Measurements from ENCODE around the gene ENTPD2.

ENTPD2 gene

DNA sequence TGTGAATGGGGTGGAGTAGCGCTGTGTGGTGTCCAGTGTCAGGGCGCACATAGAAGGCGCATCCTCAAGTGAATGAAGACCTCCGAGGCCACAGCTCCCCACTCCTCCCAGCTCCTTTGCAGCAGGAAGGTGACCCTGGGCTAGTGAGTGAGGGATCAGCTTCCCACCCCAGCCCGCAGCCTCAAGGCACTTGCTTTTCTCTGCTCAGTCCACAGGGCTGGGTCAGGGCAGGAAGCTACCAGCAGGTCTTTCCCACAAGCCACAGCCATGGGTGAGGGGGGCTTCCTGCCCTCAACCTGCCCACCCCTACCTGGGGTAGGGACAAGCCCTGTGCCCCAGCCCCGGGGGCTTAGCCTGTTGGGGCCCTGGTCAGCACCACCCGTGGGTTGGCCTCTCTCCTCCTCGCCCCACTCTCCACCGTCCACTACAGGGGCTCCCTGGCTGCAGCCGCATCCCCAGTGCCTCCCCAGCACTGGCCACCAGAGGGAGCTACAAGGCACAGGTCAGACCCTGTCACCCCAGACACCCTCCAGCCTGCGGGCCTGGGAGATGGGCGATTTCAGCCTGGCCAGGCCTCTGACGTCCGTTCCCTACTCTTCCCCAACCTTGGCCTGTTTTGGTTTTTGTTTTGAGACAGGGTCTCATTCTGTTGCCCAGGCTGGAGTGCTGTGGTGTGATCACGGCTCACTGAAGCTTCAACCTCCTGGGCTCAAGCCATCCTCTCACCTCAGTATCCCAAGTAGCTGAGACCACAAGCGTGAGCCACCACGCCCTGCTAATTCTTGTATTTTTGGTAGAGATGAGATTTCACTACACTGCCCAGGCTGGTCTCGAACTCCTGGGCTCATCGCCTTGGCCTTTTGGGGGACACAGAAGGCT, 24.6 kb downstream of the ENTPD2 start:
- peak; percentile 77 to 80 for DNase-seq

DNA sequence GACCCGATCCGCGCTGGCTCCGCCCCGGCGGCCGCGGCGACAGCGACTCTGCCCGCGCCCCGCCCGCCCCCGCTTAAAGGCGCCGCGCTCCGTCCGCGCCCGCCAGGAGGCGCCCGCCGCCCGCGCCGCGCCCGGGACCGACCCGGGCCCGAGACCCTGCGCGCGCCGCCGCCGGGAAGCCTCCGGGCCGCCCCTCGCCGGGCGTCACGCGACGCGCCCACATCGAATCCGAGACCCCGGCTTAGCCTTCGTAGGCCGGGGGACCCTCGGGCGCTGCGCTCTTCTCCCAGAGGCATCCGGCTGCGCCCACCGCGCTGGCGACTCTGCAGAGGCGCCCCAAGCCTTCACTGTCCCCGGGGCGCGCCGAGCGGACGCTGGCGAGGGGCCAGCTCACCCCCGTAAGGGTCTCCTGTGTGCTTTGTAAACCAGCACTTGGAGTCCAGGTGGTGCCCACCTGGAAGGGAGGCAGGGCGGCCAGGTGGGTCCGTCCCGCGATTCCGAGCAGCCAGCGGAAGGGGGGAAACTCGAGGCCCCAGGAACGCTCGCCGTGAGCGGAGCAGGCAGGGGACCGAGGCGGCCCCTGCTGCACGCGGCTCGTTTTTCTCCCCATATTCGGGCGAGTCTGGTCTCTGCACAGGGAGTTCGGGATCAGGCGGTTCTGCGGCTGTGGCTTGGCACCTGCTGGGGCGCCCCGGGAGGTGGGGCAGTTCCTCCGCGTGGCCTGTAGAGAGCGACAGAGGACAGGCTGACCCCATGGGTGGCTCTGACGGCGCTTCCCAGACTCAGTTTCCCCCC, 25.4 kb downstream of the ENTPD2 start:
- DNase-seq: peak; percentile 41 to 78

DNA sequence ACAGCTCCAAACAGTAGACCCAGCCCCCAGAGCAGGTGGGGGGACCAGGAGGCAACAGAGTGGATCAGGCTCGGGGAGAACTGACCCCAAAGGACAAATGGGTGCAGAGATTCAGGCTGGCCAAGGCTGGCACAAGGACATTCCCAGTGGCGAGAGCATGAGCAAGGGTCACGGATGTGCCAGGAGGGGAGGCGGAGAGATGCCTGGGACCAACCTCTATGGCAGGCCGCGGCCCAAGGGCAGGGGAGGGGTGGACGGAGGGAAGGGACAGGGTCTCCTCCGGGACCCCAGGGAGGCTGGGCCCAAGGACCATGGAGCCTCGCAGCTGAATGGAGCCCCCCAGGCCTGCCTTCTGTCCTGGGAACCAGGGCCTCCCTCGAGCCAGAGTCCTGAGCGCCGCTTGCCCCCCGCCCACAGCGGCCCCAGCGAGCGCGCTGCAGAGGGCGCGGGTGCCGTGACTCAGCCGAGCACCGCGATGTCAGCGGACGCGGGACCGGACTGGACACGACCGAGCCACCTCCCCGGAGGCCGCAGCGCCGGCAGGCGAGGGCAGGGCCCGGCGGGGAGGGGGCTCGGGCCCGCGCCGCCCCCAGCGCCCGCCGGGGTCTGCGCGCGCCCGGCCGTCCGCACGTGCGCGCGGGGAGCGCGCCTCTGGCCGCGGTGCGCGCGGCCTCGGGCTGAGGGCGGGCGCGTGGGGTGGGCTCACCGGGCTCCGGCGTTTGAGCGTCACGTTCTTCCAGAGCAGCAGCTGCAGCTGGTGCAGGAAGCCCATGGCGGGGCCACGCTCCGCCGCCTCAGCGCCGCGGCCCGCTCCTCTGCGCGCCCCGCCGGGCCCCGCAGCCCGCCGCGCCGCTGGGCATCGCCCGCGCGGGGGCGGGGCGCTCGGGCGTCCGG, 26.2 kb downstream of the ENTPD2 start, which contains the start of gene ABCA2:
Gene ABCA2 (minus strand): TSS at position 869 of the 894 bp plus-strand sequence. CDS start 97 bp downstream, at position 772.
- peak in 1 of 2 donors; percentile 38 for DNase-seq

DNA sequence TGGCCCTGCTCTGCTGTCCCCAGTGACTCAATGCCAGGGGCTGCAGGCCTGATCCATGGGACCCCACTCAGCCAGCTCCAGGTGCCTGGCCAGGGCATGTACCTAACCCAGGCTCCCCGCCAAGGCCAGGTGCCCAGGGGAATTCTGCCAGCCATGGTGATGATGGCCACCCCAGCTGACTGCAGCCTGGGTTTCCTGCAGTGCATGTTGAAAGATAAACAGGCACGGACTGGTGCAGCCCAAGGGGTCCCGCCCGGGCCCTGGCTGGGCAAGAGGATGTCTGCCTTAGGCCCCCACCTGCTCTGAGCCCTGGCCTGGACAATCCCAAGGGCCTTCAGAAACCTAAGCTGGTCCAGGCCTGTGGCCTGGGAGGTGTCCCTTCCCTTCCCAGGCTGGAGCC, 27.0 kb downstream of the ENTPD2 start:
- DNase-seq: no peak

DNA sequence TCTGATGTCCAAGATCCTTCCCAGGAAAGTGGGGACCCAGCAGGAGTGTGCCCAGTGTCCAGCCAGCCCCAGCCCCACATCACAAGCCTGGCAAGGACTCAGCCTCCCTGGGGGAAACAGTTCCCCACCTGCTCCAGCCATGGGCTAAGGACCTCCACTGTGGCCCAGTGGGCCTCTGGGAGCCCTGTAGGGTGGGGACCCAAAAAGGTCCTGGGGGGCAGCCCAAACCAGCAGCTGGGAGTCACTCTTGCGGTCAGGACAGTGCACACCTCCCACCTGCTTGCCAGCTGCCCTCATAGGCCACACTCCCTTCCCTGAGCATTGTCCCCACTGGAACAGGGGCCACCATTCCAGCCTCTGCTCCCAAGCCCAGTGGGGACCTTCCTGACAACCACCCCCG, 27.5 kb downstream of the ENTPD2 start:
- no peak for DNase-seq

DNA sequence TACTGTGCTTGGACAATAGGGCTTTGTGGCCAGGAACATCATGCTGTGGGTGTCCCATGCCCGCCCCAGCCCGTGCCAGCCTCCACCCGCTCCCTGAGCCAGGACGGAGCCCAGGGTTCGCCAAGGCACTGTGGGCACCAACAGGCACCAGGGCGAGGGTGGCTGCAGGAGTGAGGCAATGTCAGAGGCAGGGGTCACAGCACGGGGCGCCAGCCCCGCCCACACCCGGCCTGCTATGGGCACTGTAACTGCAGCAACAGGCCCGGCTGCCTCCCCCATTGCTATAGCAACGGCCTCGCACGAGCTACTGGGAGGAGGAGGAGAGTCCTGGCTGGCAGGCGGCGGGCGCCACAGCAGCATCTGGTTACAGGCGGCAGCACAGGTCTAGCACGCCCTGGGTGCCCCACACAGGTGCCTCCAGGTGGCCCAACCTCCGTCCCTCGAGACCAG, 28.3 kb downstream of the ENTPD2 start:
- DNase-seq: no peak

DNA sequence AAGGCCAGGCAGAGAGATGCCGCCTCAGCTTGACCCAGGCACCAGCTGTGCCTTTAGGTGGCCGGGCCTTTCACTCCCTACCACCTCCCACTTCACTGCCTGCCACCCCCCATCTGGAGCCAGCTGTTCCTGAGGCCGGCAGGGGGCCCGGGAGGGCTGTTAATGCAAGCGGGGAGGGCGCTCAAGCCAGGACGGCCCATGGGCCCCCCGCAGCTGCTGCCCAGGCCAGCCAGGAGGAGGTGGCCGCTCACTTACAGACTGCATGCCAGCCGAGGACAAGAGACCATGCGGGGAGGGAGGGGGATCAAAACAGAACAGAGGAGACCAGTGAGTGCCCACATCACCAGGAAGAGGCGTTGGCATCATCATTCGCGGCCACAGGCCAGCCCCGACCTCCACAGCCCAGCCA, 30.3 kb downstream of the ENTPD2 start:
- no peak for DNase-seq

DNA sequence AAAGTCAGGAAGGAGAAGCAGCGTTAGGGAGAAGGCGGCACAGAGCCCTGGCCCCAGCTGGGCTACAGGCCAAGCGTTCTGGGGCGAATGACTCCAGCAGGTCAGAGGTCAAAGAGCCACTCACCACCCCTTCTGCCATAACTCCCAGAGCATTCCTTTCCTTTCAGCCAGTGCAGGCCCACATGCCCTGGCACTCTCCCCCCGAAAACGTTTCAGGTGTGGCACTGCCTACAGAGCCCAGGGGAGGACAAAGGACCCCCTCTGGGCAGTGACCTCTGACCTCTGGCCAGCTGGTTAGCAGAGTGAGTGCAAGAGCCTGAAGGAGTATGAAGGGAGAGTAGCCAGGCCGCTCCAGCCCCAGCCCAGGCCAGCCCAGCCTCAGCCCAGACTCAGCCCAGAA, 30.7 kb downstream of the ENTPD2 start:
- no peak for DNase-seq

DNA sequence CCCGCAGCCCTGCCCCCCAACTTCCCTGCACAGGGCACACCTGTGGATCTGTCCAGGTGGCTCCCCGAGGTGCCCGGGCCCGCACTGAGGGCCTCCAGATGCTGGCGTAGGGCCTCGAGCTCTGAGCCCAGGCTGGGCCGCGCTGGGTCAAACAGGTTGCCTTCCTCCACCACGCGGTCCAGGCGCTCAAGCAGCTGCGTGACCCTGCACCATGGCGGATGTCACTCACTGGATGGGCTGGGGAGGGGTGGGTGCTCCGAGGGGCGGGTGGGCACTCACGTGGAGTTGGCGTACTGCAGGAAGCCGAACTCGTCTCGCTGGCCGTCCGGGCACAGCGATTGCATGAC, 31.2 kb downstream of the ENTPD2 start:
- DNase-seq: no peak

DNA sequence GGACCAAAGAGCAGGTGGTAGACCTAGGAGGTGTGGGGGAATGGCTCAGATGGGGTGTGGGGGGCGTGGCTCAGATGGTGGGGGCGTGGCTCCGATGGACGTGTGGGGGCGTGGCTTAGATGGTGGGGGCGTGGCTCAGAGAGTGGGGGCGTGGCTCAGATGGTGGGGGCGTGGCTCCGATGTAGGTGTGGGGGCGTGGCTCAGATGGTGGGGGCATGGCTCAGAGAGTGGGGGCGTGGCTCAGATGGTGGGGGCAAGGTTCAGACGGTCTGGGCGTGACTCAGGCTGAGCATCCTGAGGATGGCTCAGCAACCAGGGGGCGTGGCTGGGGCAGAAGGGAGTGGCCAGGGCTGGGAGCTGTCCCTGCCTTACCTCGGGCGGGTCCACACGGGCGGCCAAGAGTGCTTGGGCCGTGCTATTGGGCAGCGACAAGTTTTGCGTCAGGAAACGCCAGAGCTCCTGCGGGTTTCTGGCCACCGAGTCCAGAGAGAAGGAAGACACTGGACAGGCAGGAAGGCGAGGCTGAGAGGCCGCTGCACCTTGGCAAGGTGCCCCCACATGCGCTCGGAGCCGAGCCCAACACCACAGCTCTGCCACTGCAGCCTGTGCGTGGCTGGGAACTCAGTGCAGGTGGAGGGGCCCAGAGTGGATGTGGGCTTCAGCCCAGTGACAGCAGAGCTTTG, 31.7 kb downstream of the ENTPD2 start:
- DNase-seq: peak; percentile 78 to 82

DNA sequence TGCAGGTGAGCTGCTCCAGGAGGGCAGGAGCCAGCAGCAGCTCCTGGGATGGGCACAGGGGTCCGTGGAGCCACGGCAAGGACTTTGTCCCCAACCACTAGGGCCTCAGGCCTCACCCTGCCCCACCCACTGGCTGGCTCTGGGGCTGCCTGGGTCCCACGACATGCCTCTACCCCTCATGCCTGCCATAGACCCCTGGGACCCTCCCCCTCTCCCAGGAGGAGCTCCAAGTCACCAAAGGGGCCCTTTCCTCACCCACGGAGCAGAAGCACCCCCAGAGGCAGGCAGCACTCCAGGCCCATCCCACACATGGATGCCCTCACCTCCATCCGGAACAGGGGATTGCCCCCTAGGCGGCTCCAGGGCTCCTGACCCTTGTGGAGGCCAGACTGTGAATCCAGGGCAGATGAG, 32.3 kb downstream of the ENTPD2 start:
- no peak for DNase-seq

DNA sequence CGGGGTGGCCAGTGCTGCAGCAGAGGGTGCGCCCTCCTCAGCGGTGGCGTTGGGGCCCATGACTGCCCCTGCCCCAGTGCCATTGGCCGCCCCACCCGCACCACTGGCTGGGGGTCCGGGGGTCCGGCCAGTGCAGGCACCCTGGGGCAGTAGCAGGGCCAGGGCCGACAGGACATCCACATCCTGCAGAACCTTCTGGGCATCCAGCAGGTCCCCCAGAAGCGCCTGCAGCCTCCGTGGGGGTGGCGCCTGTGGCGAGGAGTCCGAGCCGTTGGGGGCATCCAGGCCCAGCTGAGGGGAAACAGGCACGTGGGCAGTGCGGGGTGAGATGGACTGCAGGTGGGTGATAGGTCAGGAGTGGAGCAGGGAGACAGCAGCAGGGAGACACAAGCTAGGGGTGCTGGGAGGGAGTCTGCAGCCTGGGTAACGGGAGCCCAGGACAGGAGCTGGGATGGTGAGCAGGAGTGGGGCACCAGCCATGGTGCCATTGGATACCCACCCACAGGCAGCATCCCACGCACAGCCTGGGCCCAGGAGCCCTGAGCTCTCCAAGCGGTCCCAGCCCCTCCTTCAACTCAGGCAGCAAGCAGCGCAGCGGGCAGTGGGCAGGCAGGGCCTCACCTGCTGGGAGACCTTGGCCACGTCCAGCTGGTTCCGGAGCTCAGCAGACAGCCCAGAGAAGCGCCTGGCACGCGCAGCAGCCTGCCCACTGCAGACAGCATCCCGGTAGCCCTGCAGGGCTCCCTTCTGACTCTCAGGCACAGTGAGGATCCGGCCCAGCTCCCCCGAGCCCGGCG, 32.9 kb downstream of the ENTPD2 start:
- DNase-seq: no peak

DNA sequence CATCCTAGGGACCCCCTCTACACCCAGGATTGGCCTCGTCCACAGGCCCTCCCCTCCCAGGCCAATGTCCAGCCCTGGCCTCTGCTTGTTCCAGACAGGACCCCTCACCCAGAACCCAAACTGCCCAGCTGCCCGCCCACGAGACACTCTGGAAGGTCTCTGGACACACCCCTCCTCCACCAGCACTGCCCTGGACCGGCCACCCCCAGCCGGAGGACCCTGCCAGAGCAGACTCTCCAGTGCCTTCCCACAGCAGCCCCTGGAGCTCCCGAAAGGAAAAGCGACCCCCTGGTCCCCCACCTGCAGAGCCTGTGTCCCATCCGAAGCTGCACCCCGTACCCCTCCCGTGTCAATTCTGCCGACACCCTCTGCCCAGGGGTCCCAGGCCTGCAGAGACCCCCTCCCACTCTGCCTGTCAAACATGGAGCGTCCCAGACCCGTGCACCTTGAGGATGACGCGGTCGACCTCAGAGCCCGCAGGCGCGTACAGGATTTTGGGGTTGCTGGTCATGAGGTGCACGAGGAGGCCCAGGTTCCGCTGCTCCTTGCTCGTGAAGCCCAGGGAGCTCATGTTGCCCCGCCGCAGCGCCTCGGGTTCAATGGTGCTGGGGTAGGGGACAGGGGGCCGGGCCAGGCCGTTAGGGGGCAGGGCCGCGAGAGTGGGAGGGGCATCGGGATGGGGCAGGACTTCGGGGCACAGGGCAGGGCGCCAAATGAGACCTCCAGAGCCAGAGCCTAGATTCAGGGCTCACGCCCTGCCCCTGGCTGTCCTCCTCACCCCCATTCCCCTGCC, 33.8 kb downstream of the ENTPD2 start:
- no peak for DNase-seq

DNA sequence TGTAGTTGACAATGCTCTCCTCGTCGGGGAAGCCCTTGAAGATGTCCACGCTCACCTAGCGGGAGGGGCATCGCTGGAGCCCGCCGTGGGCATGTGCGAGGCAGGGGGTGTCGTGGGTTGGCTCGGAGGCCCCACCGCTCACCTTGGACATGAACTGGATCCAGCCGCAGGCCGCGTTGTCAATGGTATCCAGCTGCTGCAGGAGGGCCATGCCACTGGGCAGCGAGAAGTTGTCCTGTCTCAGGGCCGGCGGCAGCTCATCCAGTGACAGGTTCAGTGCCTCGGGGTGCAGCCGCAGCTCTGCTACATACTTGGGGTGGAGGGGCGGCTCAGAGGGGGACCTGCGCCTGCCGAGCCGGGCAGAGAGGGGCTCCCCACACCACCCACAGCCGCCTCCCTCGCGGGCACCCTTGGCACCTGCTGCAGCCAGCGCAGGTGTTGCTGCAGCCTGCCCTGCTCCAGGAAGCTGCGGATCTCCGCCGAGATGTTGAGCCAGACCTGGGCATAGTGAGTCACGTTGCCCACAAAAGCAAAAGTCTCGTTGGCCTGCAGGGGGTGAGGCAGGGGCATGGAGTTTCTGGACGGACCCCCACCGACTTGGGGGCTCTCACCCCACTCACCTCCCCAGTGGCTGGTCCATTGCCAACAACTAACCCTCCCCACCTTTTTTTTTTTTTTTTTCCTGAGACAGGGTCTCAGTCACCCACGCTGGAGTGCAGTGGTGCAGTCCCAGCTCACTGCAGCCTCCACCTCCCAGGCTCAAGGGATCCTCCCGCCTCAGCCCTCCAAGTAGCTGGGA, 34.9 kb downstream of the ENTPD2 start:
- no peak for DNase-seq

DNA sequence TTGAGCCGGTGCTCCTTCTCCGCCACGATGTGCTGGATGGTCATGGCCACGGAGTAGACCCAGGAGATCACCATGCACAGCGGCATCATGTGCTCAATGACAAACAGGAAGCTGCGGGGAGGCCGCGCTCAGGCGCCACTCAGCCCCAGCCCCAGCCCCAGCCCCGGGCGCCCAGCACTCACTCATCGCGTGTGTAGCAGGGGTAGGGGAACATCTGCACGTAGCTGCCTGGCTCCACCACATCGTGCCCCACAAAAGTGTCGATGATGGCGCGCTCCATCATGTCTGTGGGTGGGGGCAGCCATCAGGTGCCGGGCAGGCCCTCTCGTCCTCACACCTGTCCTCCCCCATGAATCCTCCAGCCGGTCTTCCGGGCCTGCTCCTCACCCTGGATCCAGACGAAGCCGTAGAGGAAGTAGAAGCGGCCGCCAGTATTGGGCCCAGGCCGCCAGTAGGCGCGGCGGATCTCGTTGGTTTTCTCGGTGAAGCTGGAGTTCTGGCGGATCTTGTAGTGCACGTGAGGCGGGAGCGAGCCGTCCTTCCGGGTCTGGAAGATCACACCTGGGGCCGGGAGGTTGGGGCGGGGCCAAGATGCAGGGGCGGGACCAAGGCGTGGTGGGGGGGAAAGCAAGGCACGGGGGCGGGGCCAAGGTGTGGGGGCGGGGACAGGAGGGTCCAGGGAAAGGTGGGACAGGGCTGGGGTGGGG, 35.9 kb downstream of the ENTPD2 start:
- no peak for DNase-seq

DNA sequence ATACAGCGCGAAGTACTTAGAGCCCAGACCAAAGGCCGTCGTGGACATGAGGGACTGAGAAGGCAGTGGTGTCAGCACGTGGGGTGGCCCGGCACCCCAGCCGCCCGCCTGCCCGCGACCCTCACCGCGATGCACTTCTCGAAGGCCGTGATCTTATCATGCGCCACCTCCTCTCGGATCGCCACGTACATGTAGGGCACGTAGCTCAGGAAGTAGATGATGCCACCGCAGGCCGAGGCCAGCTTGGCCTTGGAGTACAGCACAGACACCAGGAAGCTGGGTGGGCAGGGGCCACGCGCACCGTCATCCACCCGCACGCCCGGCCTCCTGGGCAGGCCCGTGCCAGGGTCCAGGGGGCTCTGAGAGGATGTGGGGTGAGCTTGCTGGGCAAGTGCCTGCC, 36.8 kb downstream of the ENTPD2 start:
- DNase-seq: no peak

DNA sequence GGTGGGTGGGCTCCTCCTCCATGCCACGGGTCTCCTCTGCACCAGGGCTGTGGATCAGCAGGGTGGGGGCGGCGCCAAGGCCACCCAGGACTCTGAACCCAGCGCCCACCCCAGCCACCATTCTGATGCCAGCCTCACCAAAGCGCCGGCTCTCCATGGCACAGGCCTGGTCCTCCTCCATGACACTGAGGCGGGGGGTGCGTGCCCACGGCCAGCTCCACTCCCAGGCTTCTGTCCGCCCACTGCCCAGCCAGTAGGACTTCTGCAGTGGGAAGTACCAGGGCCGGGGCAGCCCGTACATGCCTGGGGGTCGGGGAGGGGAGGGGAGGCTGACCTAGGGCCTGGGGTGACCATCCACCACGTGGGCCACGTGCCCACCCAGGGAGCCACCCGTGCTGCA, 37.4 kb downstream of the ENTPD2 start:
- DNase-seq: no peak

DNA sequence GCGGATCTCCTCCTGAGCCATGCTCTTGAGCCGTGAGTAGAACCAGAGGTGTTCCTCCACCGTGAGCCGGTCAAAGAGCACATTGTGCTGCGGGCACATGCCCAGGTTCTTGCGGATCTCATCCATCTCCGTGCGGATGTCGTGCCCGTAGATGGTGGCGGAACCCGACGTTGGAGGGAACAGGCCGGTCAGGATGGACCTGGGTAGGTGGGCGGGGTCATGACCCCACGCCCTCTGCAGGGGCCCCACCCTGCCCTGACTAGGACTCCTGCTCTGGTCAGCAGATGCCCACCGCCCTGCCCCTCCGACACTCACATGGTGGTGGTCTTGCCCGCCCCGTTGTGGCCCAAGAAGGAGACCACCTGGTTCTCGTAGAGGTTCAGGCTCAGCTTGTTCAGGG, 37.9 kb downstream of the ENTPD2 start:
- DNase-seq: no peak

DNA sequence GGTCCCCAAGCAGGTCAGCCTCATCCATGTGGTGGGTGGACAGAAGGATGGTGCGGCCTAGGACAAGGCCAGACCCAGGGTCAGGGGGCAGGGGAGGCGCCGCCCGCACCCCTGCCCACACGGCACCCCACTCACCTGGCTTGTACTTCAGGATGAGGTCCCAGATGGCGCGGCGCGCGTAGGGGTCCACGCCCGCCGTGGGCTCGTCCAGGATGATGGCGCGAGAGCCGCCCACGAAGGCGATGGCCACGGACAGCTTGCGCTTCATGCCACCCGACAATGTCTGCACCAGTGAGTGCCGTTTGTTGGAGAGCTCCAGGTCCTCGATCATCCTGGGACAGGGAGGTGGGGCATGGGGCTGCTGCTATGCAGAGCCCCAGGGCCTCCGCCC, 38.3 kb downstream of the ENTPD2 start:
- no peak for DNase-seq
